IMR-90 (cell line): Measurements from ENCODE around the gene CLASP1. TPM values are rescaled to one million over a fixed set of nuclear protein-coding genes. Genes with fewer than 3 reads are reported as not detected.

ENCODE experiments used
- ATAC-seq: fragments of 200-7000 bp; cut with Tn5 transposase; 2 replicates; pipeline ENCODE4 v1.9.1; 2020; ENCODE audit warnings: low read depth, mild to moderate bottlenecking, moderate library complexity
- BruUV-seq: library from RNA; stranded (reverse); fragments of 400-500 nt; replicated peaks from 2 replicates; lab custom pipeline; 2021; lab: Mats Ljungman, UMichigan
- CTCF ChIA-PET: fragments of 300-600 bp; formaldehyde crosslinking; extraction: SDS; loops from one replicate; lab custom pipeline; 2021; ENCODE audit warnings: antibody characterized with exemption; lab: Yijun Ruan, JAX
- POLR2A ChIA-PET: fragments of 300-600 bp; sonication (Branson Sonifier 250); formaldehyde crosslinking; loops from one replicate; lab custom pipeline; 2022; ENCODE audit warnings: antibody characterized with exemption; ENCODE audit not compliant: unreplicated experiment; lab: Charles Lee
- DNase-seq: peaks from one replicate; pipeline ENCODE4 v3.0.0; 2013
- H2AFZ ChIP-seq: replicated peaks from 2 replicates; pipeline ENCODE3; 2013; ENCODE audit warnings: low read length, mild to moderate bottlenecking; ENCODE audit not compliant: poor library complexity
- H2AK5ac ChIP-seq: 2 replicates; pipeline ENCODE4 v1.6.1; 2013; ENCODE audit warnings: low read depth, low read length, inconsistent platforms
- H2AK9ac ChIP-seq: replicated peaks from 2 replicates; pipeline ENCODE3; 2013; ENCODE audit warnings: mild to moderate bottlenecking, low read depth, low read length, moderate library complexity; ENCODE audit not compliant: poor library complexity
- H2BK120ac ChIP-seq: 2 replicates; pipeline ENCODE4 v1.6.1; 2013; ENCODE audit warnings: low read depth, low read length, inconsistent platforms
- H2BK15ac ChIP-seq: 3 replicates; pipeline ENCODE4 v1.6.1; 2013; ENCODE audit warnings: low read depth, low read length, inconsistent platforms
- H2BK20ac ChIP-seq: 2 replicates; pipeline ENCODE4 v1.6.1; 2013; ENCODE audit warnings: low read depth, mild to moderate bottlenecking, inconsistent platforms, low read length, moderate library complexity
- H2BK5ac ChIP-seq: 2 replicates; pipeline ENCODE4 v1.6.1; 2013; ENCODE audit warnings: mild to moderate bottlenecking, low read depth, low read length, inconsistent platforms; ENCODE audit not compliant: poor library complexity, severe bottlenecking
- H3K14ac ChIP-seq: replicated peaks from 2 replicates; pipeline ENCODE4 v1.6.1; 2013; ENCODE audit warnings: low read depth, low read length, inconsistent platforms
- H3K18ac ChIP-seq: 2 replicates; pipeline ENCODE4 v1.6.1; 2013; ENCODE audit warnings: low read depth, low read length, control low read depth
- H3K23ac ChIP-seq: 2 replicates; pipeline ENCODE4 v1.6.1; 2013; ENCODE audit warnings: low read depth, low read length, inconsistent platforms
- H3K27ac ChIP-seq: 2 replicates; pipeline ENCODE4 v1.5.1; 2013; ENCODE audit warnings: mild to moderate bottlenecking, control low read depth, low read length; ENCODE audit not compliant: insufficient read depth
- H3K27me3 ChIP-seq: 2 replicates; pipeline ENCODE4 v1.6.1; 2013; ENCODE audit warnings: low read length; ENCODE audit not compliant: control insufficient read depth, insufficient read depth
- H3K36me3 ChIP-seq: 2 replicates; pipeline ENCODE4 v1.6.1; 2013; ENCODE audit warnings: low read length, mixed read lengths; ENCODE audit not compliant: control insufficient read depth, insufficient read depth
- H3K4ac ChIP-seq: 2 replicates; pipeline ENCODE4 v1.6.1; 2013; ENCODE audit warnings: low read depth, low read length, inconsistent platforms
- H3K4me1 ChIP-seq: 2 replicates; pipeline ENCODE4 v1.6.1; 2013; ENCODE audit warnings: low read length, mixed read lengths; ENCODE audit not compliant: control insufficient read depth, insufficient read depth
- H3K4me2 ChIP-seq: 2 replicates; pipeline ENCODE4 v1.6.1; 2013; ENCODE audit warnings: low read depth, mild to moderate bottlenecking, control low read depth, low read length, moderate library complexity
- H3K4me3 ChIP-seq: 2 replicates; pipeline ENCODE4 v1.5.1; 2013; ENCODE audit warnings: low read depth, mild to moderate bottlenecking, control low read depth, low read length, moderate library complexity; ENCODE audit not compliant: insufficient read depth
- H3K56ac ChIP-seq: 2 replicates; pipeline ENCODE4 v1.6.1; 2013; ENCODE audit warnings: low read length, inconsistent platforms; ENCODE audit not compliant: insufficient read depth; ENCODE audit errors: extremely low read depth
- H3K79me1 ChIP-seq, 2 experiments: 2 replicates each; pipeline ENCODE4 v1.6.1; 2013; ENCODE audit warnings: low read length in 2 of 2, inconsistent platforms in 1 of 2, low read depth in 1 of 2
- H3K9ac ChIP-seq: 2 replicates; pipeline ENCODE4 v1.6.1; 2013; ENCODE audit warnings: low read depth, low read length, control low read depth
- H3K9me1 ChIP-seq: 2 replicates; pipeline ENCODE4 v1.6.1; 2013; ENCODE audit warnings: low read length, inconsistent platforms; ENCODE audit not compliant: insufficient read depth
- H3K9me3 ChIP-seq: 2 replicates; pipeline ENCODE4 v1.6.1; 2013; ENCODE audit warnings: low read length; ENCODE audit not compliant: control insufficient read depth, insufficient read depth
- H4K20me1 ChIP-seq: 2 replicates; pipeline ENCODE4 v1.6.1; 2013; ENCODE audit warnings: low read length, inconsistent platforms; ENCODE audit not compliant: insufficient read depth
- H4K5ac ChIP-seq: 2 replicates; pipeline ENCODE4 v1.6.1; 2013; ENCODE audit warnings: mild to moderate bottlenecking, low read depth, low read length, control low read depth
- H4K8ac ChIP-seq, 2 experiments: 2 replicates each; pipeline ENCODE4 v1.6.1; 2013; ENCODE audit warnings: low read depth in 2 of 2, low read length in 2 of 2, control low read depth in 1 of 2, inconsistent platforms in 1 of 2
- H4K91ac ChIP-seq: 2 replicates; pipeline ENCODE4 v1.6.1; 2013; ENCODE audit warnings: low read depth, low read length, inconsistent platforms; ENCODE audit not compliant: insufficient read depth
- BHLHE40 ChIP-seq: fragments of 150-350 bp; IDR thresholded peaks from 2 replicates; pipeline ENCODE4 v1.6.1; 2016; ENCODE audit warnings: mild to moderate bottlenecking, low read depth, low read length
- CEBPB ChIP-seq: IDR thresholded peaks from 2 replicates; pipeline ENCODE4 v1.6.1; 2012; ENCODE audit warnings: low read depth, low read length, improper control_type of control experiment
- CHD1 ChIP-seq: IDR thresholded peaks from 2 replicates; pipeline ENCODE4 v1.6.1; 2012; ENCODE audit warnings: low read depth, low read length, improper control_type of control experiment
- CTCF ChIP-seq: conservative IDR thresholded peaks from 2 replicates; pipeline ENCODE4 v1.5.1; 2012; ENCODE audit warnings: mild to moderate bottlenecking, low read depth, low read length, improper control_type of control experiment
- ELK1 ChIP-seq: fragments of 150-350 bp; IDR thresholded peaks from 2 replicates; pipeline ENCODE4 v1.6.1; 2016; ENCODE audit warnings: low read depth, mild to moderate bottlenecking, low read length, moderate library complexity, borderline replicate concordance
- FOS ChIP-seq: fragments of 150-350 bp; IDR thresholded peaks from 2 replicates; pipeline ENCODE4 v1.6.1; 2016; ENCODE audit warnings: low read depth, low read length
- MAFK ChIP-seq: IDR thresholded peaks from 2 replicates; pipeline ENCODE4 v1.6.1; 2012; ENCODE audit warnings: low read depth, low read length, improper control_type of control experiment
- MXI1 ChIP-seq: IDR thresholded peaks from 2 replicates; pipeline ENCODE4 v1.6.1; 2012; ENCODE audit warnings: low read depth, mild to moderate bottlenecking, low read length, moderate library complexity, borderline replicate concordance
- NFE2L2 ChIP-seq: fragments of 150-350 bp; IDR thresholded peaks from 2 replicates; pipeline ENCODE4 v1.6.1; 2016; ENCODE audit warnings: low read depth, mild to moderate bottlenecking, low read length
- POLR2A ChIP-seq: IDR thresholded peaks from 2 replicates; pipeline ENCODE4 v1.6.1; 2012; ENCODE audit warnings: mild to moderate bottlenecking, low read depth, low read length
- RAD21 ChIP-seq: IDR thresholded peaks from 2 replicates; pipeline ENCODE4 v1.6.1; 2012; ENCODE audit warnings: low read length, improper control_type of control experiment
- RCOR1 ChIP-seq: IDR thresholded peaks from 2 replicates; pipeline ENCODE4 v1.6.1; 2012; ENCODE audit warnings: mild to moderate bottlenecking, low read length, improper control_type of control experiment; ENCODE audit not compliant: insufficient replicate concordance
- SMC3 ChIP-seq: fragments of 150-350 bp; IDR thresholded peaks from 2 replicates; pipeline ENCODE4 v1.6.1; 2016; ENCODE audit warnings: low read depth, mild to moderate bottlenecking, antibody characterized with exemption, low read length, moderate library complexity
- USF2 ChIP-seq: fragments of 150-350 bp; IDR thresholded peaks from 2 replicates; pipeline ENCODE4 v1.6.1; 2017; ENCODE audit warnings: mild to moderate bottlenecking, antibody characterized with exemption, low read length, low read depth
- WGBS, 2 experiments: methylation state at CpG; one replicate each; pipeline versions ENCODE4 v1.1.5 to v1.1.7; 2013; ENCODE audit warnings: missing lambda C conversion rate in 2 of 2; ENCODE audit not compliant: insufficient read length in 1 of 2; ENCODE audit errors: extremely low coverage in 2 of 2; 5-methylcytosine and 5-hydroxymethylcytosine counted together
- dilution Hi-C: fragments of 300-500 bp; cut with HindIII; formaldehyde crosslinking; loops from one replicate; pipeline ENCODE4 v1.14.3; 2018; ENCODE audit warnings: low sequenced_read_pairs; ENCODE audit not compliant: unreplicated experiment
- in situ Hi-C: fragments of 300-500 bp; cut with MboI; formaldehyde crosslinking; loops from 3 replicates; pipeline ENCODE4 v1.14.3; 2019; ENCODE audit warnings: low sequenced_read_pairs, inconsistent platforms, mixed read lengths
- intact Hi-C: fragments of 100-400 bp; cut with micrococcal nuclease; formaldehyde crosslinking; loops from 2 replicates; pipeline ENCODE4 v1.10.0; 2022
- polyA plus RNA-seq, 3 experiments: library from polyadenylated mRNA; depleted of rRNA; stranded (reverse); fragments of >200 nt; gene quantifications; 2 replicates each; pipeline ENCODE4 v1.2.3, GENCODE V29; 2012; ENCODE audit warnings: low replicate concordance in 1 of 3
- total RNA-seq: library from RNA; depleted of rRNA; stranded (reverse); fragments of >200 nt; gene quantifications from 2 replicates; pipeline ENCODE4 v1.2.3, GENCODE V29; 2012

The CLASP1 gene
- total and polyA plus RNA-seq, 2 of the 4 experiments (the other 2 are of a cell fraction): 12.3 to 33.7 TPM

GRCh38 chr2:121502781-121503180 is 146.5 kb downstream of the CLASP1 start:
- POLR2A ChIA-PET: no interaction called here
- H3K27ac ChIP-seq: no peak overlapping the region
- TF ChIP-seq SMC3 (no peak), FOS (no peak), USF2 (no peak), NFE2L2 (no peak), CEBPB (no peak), MXI1 (no peak), ELK1 (no peak), BHLHE40 (no peak), CHD1 (no peak), RCOR1 (no peak), CTCF (no peak), RAD21 (no peak), POLR2A (no peak), MAFK (no peak)
- no peak overlapping the region for H3K9ac ChIP-seq
- H3K9me1 ChIP-seq: peaks cover 21% of the 10 kb centered on the region
- no peak overlapping the region for H2AK9ac ChIP-seq
- no peak overlapping the region for H4K5ac ChIP-seq
- peaks cover 10 to 55% of the 10 kb centered on the region in 2 experiments for H3K79me1 ChIP-seq
- no peak overlapping the region; a peak in 1 of 4 replicates for H4K8ac ChIP-seq
- H2BK20ac ChIP-seq: peak overlapping the region; percentile 48
- DNase-seq: peak; percentile 45
- ATAC-seq: no peak
- peaks cover 17% of the 10 kb centered on the region for H3K4me1 ChIP-seq
- no peak overlapping the region for H3K56ac ChIP-seq
- H3K18ac ChIP-seq: peak overlapping the region; percentile 66; the same call in 1 of the 2 replicates
- peaks cover 2% of the 10 kb centered on the region for H3K36me3 ChIP-seq
- no peak overlapping the region; the same call in 1 of the 2 replicates for H3K23ac ChIP-seq
- BruUV-seq: no TSS peak
- intact Hi-C loops: no loop called here
- in situ Hi-C loops: no loop called here
- peak overlapping the region; percentile 87 for H2BK5ac ChIP-seq
- no peak overlapping the region for H2AFZ ChIP-seq
- H2BK120ac ChIP-seq: peak overlapping the region; percentile 46; the same call in 1 of the 2 replicates
- H3K27me3 ChIP-seq: no peaks in the 10 kb centered on the region
- dilution Hi-C loops: no loop called here
- no peak overlapping the region for H2AK5ac ChIP-seq
- CTCF ChIA-PET: interaction anchor here (1.4 kb wide), 1 partner anchor 16 kb away, joined by 4 read pairs; no protein-coding TSS in a partner anchor
- H3K4me3 ChIP-seq: no peak overlapping the region
- no peak overlapping the region; the same call in 1 of the 2 replicates for H3K4me2 ChIP-seq
- no peaks in the 10 kb centered on the region for H3K9me3 ChIP-seq
- H2BK15ac ChIP-seq: no peak overlapping the region
- no peak overlapping the region for H4K91ac ChIP-seq
- peaks cover 18% of the 10 kb centered on the region; the same call in 1 of the 2 replicates for H4K20me1 ChIP-seq
- H3K4ac ChIP-seq: peak overlapping the region; percentile 69; the same call in 1 of the 2 replicates
- no CpG with 5 or more reads among the region's 3 CpGs for WGBS, 2 experiments
- H3K14ac ChIP-seq: peak overlapping the region; percentile 57
